ENCODE measurements around the gene BASP1.
A peak's percentile ranks its signal among the peaks of the same experiment; 100 is the strongest.
"Not testable (repeated sequence)": the region's sequence is repeated elsewhere in the genome, so short reads cannot be mapped to it uniquely, and the experiment has no call there.

BASP1 gene

GRCh38 chr5:17190799-17191391 is 26.5 kb upstream of the BASP1 start:
- DNase-seq (ENCODE audit: low read depth in 3 of 3, low spot score in 1 of 3): no peak

GRCh38 chr5:17191574-17191973 is 25.9 kb upstream of the BASP1 start:
- not testable (repeated sequence) for DNase-seq (ENCODE audit: low read depth in 3 of 3, low spot score in 1 of 3)

DNA sequence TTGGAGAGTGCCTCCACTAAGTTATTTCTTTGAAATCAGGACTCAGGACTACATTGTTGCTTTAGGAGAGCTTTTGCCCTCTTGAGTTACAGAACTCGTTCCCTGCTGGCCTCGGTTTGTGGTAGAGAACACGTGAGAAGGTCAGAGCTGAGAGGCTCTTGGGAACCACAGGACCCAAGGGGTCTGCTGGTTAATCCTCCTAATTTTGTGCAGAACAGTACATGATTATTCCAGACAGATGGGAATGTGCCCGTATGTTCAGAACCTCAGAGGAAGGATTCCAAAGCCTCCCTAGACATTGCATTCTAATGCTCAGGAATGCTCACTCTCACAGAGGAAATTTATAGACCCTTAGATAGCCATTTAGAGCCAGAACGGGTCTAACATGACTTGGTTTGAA is 25.2 kb upstream of the BASP1 start:
- no peak for DNase-seq (ENCODE audit: low read depth in 3 of 3, low spot score in 1 of 3)

DNA sequence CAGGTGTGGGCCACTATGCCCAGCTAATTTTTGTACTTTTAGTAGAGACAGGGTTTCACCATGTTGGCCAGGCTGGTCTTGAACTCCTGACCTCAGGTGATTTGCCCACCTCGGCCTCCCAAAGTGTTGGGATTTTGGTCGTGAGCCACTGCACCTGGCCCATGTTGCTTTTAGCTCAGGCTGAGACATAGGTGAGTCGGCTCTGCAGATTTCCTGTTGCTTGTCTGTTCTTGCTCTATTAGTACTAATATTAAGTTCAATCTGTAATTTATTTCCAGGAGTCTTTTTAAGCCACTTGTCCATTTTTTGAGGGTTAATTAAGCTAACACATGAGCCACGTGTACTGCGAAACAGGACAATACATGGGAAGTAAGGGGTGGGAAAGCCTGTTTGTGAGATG is 21.4 kb upstream of the BASP1 start:
- DNase-seq (ENCODE audit: low read depth in 3 of 3, low spot score in 1 of 3): no peak

- DNase-seq (ENCODE audit: low read depth in 3 of 3, low spot score in 1 of 3): no peak
Observed at GRCh38 chr5:17196697-17197096, 20.7 kb upstream of the BASP1 start.

DNA sequence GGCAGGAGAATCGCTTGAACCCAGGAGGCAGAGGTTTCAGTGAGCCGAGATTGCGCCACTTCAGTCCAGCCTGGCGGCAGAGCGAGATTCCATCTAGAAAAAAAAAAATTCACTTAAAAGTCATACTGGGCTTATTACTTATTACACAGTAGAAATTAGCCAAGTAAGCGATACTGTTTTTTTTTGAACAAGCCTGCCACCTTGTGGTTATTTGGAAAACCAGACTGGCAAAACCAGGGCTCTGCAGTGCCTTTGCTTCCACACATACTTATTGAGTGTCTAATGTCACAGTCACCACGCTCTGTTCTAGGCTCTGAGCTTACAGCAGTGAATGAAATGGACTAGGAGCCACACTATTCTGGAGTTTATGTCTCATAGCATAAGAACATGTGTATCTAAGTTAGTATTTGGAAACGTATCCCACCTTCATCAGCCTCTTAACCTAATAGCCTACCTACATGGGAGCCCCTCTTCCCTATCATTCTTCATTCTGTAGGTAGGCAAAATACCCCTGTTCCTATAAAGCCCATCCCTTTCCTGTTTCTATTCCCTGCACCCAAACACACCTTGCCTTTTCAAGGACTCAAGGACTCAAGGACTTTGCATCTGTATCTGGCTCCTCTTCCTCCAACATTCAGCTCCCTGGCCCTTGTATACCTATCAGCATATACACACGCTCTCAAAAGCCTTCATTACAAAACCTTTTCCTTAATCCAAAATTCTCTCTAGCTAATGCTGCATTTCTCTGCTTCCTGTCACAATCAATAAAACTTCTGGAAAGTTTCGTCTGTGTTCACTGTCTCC is 13.9 kb upstream of the BASP1 start:
- no peak for DNase-seq (ENCODE audit: low read depth in 3 of 3, low spot score in 1 of 3)

- DNase-seq (ENCODE audit: low read depth in 3 of 3, low spot score in 1 of 3): no peak
Observed at GRCh38 chr5:17204133-17204489, 13.3 kb upstream of the BASP1 start.

DNA sequence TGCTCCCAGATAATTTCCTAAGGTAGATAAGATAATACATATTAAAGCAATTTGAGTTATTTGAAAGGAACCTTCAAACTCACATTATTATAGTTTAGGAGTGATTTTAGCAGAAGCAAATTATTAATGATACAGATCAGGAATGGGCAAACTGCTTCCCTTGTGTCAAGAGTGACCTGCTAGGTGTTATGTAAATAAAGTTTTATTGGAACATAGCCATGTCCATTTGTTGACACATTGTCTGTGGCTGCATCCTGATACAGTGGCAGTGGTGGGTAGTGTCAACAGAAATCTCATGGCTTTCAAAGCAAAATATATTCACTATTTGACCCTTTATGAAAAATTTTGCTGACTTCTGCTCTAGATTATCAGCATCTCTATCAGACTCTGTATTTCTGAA is 11.4 kb upstream of the BASP1 start:
- no peak for DNase-seq (ENCODE audit: low read depth in 3 of 3, low spot score in 1 of 3)

- no peak for DNase-seq (ENCODE audit: low read depth in 3 of 3, low spot score in 1 of 3)
Observed at GRCh38 chr5:17212191-17212590, 5.2 kb upstream of the BASP1 start.

DNA sequence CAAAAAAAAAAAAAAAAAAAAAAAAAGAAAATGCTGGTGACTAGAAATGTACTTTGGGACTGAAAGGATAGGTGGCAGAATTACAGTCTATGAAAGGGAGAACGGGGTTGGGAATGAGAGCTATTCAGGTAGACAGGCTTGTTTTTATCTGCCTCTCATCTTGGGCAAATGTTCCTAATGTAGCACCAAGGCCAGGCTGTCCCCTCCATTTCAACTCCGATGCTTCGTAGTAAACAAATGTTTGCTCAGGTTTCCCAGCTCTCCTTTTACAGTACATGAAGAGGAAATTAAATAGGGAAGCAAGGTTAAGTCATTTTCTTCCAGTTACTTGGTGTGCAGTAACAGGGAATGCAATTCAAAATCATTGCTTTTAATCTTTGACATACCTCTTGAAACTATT is 4.4 kb upstream of the BASP1 start:
- no peak for DNase-seq (ENCODE audit: low read depth in 3 of 3, low spot score in 1 of 3)

GRCh38 chr5:17213938-17214337 is 3.5 kb upstream of the BASP1 start:
- no peak for DNase-seq (ENCODE audit: low read depth in 3 of 3, low spot score in 1 of 3)

GRCh38 chr5:17214893-17215292 is 2.5 kb upstream of the BASP1 start:
- DNase-seq (ENCODE audit: low read depth in 3 of 3, low spot score in 1 of 3): no peak

- no peak for DNase-seq (ENCODE audit: low read depth in 3 of 3, low spot score in 1 of 3)
Observed at GRCh38 chr5:17215361-17215760, 2.1 kb upstream of the BASP1 start.

- DNase-seq (ENCODE audit: low read depth in 3 of 3, low spot score in 1 of 3): peak in 1 of 3 donors; percentile 21
Observed at GRCh38 chr5:17216176-17216973, 1.1 kb upstream of the BASP1 start.

- no peak for DNase-seq (ENCODE audit: low read depth in 3 of 3, low spot score in 1 of 3)
Observed at GRCh38 chr5:17216974-17217492, 398 bp upstream of the BASP1 start.

GRCh38 chr5:17218353-17219005 is 1.0 kb downstream of the BASP1 start:
- no peak for DNase-seq (ENCODE audit: low read depth in 3 of 3, low spot score in 1 of 3)

DNA sequence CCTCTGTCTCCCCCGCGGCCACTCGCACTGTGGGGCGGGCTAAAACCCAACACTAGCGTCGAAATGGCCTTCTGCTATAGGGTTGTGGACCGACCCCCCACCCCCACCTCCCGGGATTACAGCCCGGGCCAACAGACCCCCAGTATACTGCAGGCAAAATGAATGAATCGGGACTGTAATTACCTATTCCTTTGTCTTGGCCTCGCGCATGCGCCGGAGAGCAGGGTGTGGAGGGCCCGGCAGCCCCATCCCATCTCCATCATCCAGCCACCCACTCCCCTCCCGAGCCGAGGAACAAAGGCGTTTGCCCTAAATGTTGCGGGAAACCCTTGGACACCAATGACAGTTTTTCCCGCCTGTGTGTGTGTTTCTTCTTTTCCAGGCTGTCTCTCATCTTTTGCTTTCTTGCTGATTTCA is 1.6 kb downstream of the BASP1 start:
- no peak for DNase-seq (ENCODE audit: low read depth in 3 of 3, low spot score in 1 of 3)

GRCh38 chr5:17219469-17219868 is 2.0 kb downstream of the BASP1 start:
- DNase-seq (ENCODE audit: low read depth in 3 of 3, low spot score in 1 of 3): no peak

DNA sequence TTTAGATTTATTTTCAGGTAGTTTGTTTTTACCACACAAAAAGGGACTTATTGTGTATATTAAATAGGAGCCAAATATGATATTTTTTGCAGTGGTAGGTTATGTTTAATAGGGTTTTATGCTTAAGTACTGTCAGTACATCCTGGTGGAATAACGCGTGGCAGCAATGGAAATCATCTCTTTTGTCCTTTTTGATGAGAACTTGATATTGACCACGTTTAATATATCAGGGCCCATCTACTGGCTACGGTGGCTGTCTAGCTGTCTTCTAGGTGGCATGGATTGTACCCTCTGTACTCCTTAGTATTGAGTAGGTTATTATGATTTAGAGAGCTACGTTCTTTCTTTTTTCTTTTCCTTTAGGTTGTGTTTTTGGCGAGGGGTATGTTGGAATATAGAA is 2.6 kb downstream of the BASP1 start:
- no peak for DNase-seq (ENCODE audit: low read depth in 3 of 3, low spot score in 1 of 3)

DNA sequence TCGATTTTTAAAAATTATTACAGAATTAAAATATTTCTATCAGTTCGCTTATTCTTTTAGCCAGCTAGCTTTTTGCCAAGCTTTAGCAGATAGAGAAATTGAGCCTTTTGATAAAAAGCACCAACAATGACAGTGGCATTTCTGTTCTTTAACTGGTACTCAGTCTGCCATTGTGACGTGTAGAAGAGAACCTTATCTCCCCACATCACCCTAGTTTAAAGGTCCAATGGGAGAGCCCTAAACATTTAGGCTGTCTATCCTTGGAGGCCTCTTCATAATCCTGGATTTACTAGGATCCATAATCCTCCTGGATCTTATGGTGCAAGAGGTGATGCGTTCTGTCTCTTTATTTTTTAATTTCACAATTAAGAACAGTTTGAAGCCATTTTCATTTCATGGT is 3.0 kb downstream of the BASP1 start:
- no peak for DNase-seq (ENCODE audit: low read depth in 3 of 3, low spot score in 1 of 3)

GRCh38 chr5:17221843-17222636 is 4.6 kb downstream of the BASP1 start:
- DNase-seq (ENCODE audit: low read depth in 3 of 3, low spot score in 1 of 3): no peak
